Tibial nerve (tissue), 4 donors: ENCODE measurements around the gene TMOD4. TPM values are rescaled to one million over a fixed set of nuclear protein-coding genes. Genes with fewer than 3 reads are reported as not detected.
"Not testable (repeated sequence)": the region's sequence is repeated elsewhere in the genome, so short reads cannot be mapped to it uniquely, and the experiment has no call there.

Experiments used
- DNase-seq, 2 donors: peaks; one replicate each; pipeline ENCODE4 v3.0.0-alpha.2; 2019; ENCODE audit warnings: low spot score in 2 of 2
- H3K27ac ChIP-seq, 4 donors: fragments of 200-600 bp; sonication (generic) in 3 of 4; one replicate each; pipeline ENCODE4 v1.5.1; 2017 to 2019; ENCODE audit warnings: mild to moderate bottlenecking in 1 of 4
- H3K27me3 ChIP-seq, 2 donors: fragments of 200-600 bp; sonication (generic) in 1 of 2; one replicate each; pipeline versions ENCODE4 v1.5.1 to v1.6.0; 2017 to 2019
- H3K36me3 ChIP-seq, 3 donors: fragments of 200-600 bp; sonication (generic); one replicate each; pipeline ENCODE4 v1.5.1; 2018 to 2019
- H3K4me1 ChIP-seq, 4 donors: fragments of 200-600 bp; sonication (generic) in 3 of 4; one replicate each; pipeline ENCODE4 v1.5.1; 2017 to 2019
- H3K4me3 ChIP-seq, 4 donors: fragments of 200-600 bp; sonication (generic) in 3 of 4; one replicate each; pipeline ENCODE4 v1.5.1; 2017 to 2019; ENCODE audit warnings: mild to moderate bottlenecking in 1 of 4, moderate library complexity in 1 of 4
- H3K9me3 ChIP-seq, 4 donors: fragments of 200-600 bp; sonication (generic) in 3 of 4; one replicate each; pipeline ENCODE4 v1.5.1; 2017 to 2019
- EP300 ChIP-seq, 2 donors: sonication (generic); formaldehyde crosslinking; IDR thresholded peaks; one replicate each; pipeline ENCODE4 v1.6.1; 2017; ENCODE audit warnings: antibody characterized with exemption in 2 of 2, mild to moderate bottlenecking in 1 of 2
- POLR2A ChIP-seq, 2 donors: fragments of 450-650 bp; IDR thresholded peaks; one replicate each; pipeline ENCODE4 v1.6.1; 2017; ENCODE audit warnings: antibody characterized with exemption in 2 of 2, mild to moderate bottlenecking in 2 of 2, moderate library complexity in 2 of 2
- WGBS, 2 donors: methylation state at CpG; one replicate each; pipeline ENCODE4 v1.1.5; 2018; 5-methylcytosine and 5-hydroxymethylcytosine counted together
- total RNA-seq, 4 donors: library from RNA; depleted of rRNA; stranded (reverse); fragments of >200 nt; gene quantifications; one replicate each; pipeline ENCODE4 v1.1.0, GENCODE V29; 2016
- TF ChIP-seq, protein P1 (sequence below), 5 experiments: fragments of 200-600 bp in 3 of 5; fragments of 450-650 bp in 2 of 5; sonication (generic) in 3 of 5; IDR thresholded peaks; one replicate each; pipeline ENCODE4 v1.5.1; 2016 to 2019; ENCODE audit warnings: antibody characterized with exemption in 5 of 5, mild to moderate bottlenecking in 3 of 5, moderate library complexity in 2 of 5

TMOD4 gene
- total RNA-seq, 4 donors from 2014 or later: 1.1 to 4.8 TPM; not detected in 2

GRCh38 chr1:151210830-151211229 is 35.0 kb upstream of the TMOD4 start:
- Histone ChIP-seq H3K27ac (no peak overlapping the region), H3K4me1 (peaks cover 0 to 51% (median 0%) of the 10 kb centered on the region in 4 donors)
- 68 to 73% methylated on average over 1 of the region's 1 CpG for WGBS, 2 donors

DNA sequence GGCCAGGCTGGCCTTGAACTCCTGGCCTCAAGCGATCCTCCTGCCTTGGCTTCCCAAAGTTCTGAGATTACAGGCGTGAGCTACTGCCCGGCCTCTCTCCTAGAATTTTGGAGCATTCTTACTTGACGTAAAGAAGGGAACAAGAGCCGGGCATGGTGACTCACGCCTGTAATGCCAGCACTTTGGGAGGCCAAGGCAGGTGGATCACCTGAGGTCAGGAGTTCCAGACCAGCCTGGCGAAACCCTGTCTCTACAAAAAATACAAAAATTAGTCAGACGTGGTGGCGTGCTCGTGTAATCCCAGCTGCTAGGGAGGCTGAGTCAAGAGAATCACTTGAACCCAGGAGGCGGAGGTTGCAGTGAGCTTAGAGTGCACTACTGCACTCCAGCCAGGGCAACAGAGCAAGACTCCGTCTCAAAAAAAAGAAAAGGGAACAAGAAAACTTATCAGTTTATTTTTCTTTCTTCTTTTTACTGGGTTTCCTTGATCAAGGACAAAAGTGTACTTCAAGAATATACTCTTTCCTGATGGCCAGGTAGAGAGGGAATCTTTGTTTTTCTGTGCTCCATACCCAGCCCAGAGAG is 29.7 kb upstream of the TMOD4 start:
- 90 to 92% methylated on average over 12 of the region's 12 CpGs for WGBS, 2 donors

More at GRCh38 chr1:151210830-151211229, 35.0 kb upstream of the TMOD4 start:
- TF ChIP-seq EP300 (IDR thresholded peaks at IDR 0.05) (no peak), POLR2A (IDR thresholded peaks at IDR 0.05) (no peak)
- TF ChIP-seq, protein P1, sequence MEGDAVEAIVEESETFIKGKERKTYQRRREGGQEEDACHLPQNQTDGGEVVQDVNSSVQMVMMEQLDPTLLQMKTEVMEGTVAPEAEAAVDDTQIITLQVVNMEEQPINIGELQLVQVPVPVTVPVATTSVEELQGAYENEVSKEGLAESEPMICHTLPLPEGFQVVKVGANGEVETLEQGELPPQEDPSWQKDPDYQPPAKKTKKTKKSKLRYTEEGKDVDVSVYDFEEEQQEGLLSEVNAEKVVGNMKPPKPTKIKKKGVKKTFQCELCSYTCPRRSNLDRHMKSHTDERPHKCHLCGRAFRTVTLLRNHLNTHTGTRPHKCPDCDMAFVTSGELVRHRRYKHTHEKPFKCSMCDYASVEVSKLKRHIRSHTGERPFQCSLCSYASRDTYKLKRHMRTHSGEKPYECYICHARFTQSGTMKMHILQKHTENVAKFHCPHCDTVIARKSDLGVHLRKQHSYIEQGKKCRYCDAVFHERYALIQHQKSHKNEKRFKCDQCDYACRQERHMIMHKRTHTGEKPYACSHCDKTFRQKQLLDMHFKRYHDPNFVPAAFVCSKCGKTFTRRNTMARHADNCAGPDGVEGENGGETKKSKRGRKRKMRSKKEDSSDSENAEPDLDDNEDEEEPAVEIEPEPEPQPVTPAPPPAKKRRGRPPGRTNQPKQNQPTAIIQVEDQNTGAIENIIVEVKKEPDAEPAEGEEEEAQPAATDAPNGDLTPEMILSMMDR (IDR thresholded peaks at IDR 0.05): no peak
- Histone ChIP-seq H3K36me3 (peaks cover 3 to 50% (median 9%) of the 10 kb centered on the region in 3 donors), H3K9me3 (no peaks in the 10 kb centered on the region), H3K4me3 (no peak overlapping the region), H3K27me3 (no peaks in the 10 kb centered on the region)
- DNase-seq: no peak

GRCh38 chr1:151199873-151200581 is 24.2 kb upstream of the TMOD4 start:
- H3K36me3 ChIP-seq: peaks cover 0 to 20% (median 0%) of the 10 kb centered on the region in 3 donors
- 17 to 19% methylated on average over 11 of the region's 11 CpGs for WGBS, 2 donors
- peak in 1 of 2 donors; percentile 33 for DNase-seq
- peaks cover 0 to 59% (median 27%) of the 10 kb centered on the region in 4 donors for H3K4me1 ChIP-seq
- no peaks in the 10 kb centered on the region for H3K9me3 ChIP-seq
- H3K27ac ChIP-seq: peak overlapping the region in 2 of 4 donors; percentile 89 to 95
- TF ChIP-seq, protein P1 (IDR thresholded peaks at IDR 0.05): no peak
- TF ChIP-seq EP300 (IDR thresholded peaks at IDR 0.05): no peak
- TF ChIP-seq POLR2A (IDR thresholded peaks at IDR 0.05): no peak
- peak overlapping the region; percentile 72 to 94 (median 84) for H3K4me3 ChIP-seq
- no peaks in the 10 kb centered on the region for H3K27me3 ChIP-seq

More for the DNA sequence above, 29.7 kb upstream of the TMOD4 start:
- not testable (repeated sequence) for H3K4me3 ChIP-seq, DNase-seq, H3K9me3 ChIP-seq, H3K27me3 ChIP-seq, H3K27ac ChIP-seq
- peaks cover 3 to 65% (median 5%) of the 10 kb centered on the region in 3 donors for H3K36me3 ChIP-seq
- H3K4me1 ChIP-seq: peaks cover 0 to 58% (median 14%) of the 10 kb centered on the region in 4 donors

DNA sequence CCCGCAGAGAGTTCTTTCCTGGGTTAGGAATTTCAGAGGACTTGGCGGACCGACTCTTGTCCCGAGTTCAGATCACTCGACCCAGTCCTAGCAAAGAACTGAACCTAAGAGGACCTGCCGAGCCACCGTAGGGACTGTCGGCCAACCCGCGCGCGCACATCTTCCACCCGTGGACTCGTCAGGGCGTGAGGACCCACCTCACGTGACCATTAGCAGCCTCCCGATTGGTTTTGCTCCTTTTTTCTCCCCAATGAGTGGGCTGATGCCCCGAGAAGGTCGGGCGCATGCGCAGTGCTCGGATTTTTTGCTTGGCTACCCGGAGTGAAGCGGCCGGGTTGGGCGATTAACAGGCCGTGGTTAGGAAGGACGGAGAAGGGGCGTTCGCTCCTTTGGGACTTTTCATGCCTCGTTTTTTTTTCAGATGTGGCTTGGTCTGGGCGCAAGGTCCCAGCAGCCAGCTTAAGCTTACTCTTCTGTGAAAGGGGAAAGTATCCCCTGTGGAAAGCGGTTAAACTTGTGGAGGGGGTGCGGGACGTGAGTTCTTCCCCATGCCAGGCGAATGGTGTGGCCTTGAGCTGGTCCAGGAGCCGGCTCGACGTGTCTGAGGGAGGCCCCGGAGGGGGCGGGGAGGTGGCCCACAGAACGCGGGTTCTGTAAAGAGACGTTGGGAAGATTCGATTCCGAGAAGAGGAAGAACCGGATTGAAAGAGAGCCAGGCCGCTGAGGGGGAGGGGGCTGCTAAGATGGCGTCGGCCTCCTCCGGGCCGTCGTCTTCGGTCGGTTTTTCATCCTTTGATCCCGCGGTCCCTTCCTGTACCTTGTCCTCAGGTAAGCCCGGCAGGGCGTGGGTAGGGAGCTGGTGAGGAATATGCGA is 22.7 kb upstream of the TMOD4 start, which contains the start of gene PIP5K1A:
TSS of gene PIP5K1A (plus strand) at position 299 of the 874 bp plus-strand sequence. CDS start at position 744, 445 bp downstream.
- WGBS, 2 donors: 0 to 1% methylated on average over 60 of the region's 60 CpGs
- peak; percentile 98 for DNase-seq
- Histone ChIP-seq H3K4me3 (peak within 1 kb of the TSS; percentile 72 to 94 (median 84)), H3K36me3 (peaks cover 0 to 10% (median 0%) of the 10 kb centered on the region in 3 donors), H3K9me3 (no peaks in the 10 kb centered on the region), H3K4me1 (peaks cover 0 to 50% (median 27%) of the 10 kb centered on the region in 4 donors), H3K27me3 (no peaks in the 10 kb centered on the region), H3K27ac (peak within 1 kb of the TSS; percentile 74 to 95 (median 90))
- peak; percentile 65 to 80 for TF ChIP-seq POLR2A (IDR thresholded peaks at IDR 0.05)
- TF ChIP-seq, protein P1 (IDR thresholded peaks at IDR 0.05): peak in 2 of 5 experiments; percentile 19 to 40
- peak; percentile 51 to 94 for TF ChIP-seq EP300 (IDR thresholded peaks at IDR 0.05)

DNA sequence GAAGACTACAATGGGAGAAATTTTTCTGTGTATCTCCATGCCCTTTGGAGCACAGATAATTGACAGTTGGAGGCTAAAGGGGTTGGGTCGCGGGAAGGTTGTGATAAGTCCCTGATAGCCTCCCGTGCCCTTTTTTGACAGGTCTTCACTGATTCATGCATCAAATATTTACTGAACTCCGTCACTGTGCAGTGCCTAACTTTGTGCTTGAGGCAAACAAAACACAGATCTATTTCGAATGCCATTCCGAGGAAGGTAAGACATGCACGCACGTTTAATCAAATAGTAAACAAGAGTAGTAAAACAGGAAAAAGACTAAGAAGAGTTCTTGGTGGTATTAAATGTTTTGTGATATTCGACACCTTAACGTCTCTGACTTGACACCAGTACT is 22.1 kb upstream of the TMOD4 start:
- 9 to 14% methylated on average over 10 of the region's 10 CpGs for WGBS, 2 donors
- no peaks in the 10 kb centered on the region for H3K9me3 ChIP-seq
- H3K27ac ChIP-seq: peak overlapping the region in 3 of 4 donors; percentile 89 to 95 (median 90)
- peaks cover 0 to 47% (median 27%) of the 10 kb centered on the region in 4 donors for H3K4me1 ChIP-seq
- DNase-seq: peak in 1 of 2 donors; percentile 12
- no peak for TF ChIP-seq POLR2A (IDR thresholded peaks at IDR 0.05)
- TF ChIP-seq EP300 (IDR thresholded peaks at IDR 0.05): no peak
- TF ChIP-seq, protein P1 (IDR thresholded peaks at IDR 0.05): no peak
- no peaks in the 10 kb centered on the region for H3K27me3 ChIP-seq
- peaks cover 0 to 4% (median 0%) of the 10 kb centered on the region in 3 donors for H3K36me3 ChIP-seq
- H3K4me3 ChIP-seq: peak overlapping the region; percentile 72 to 94 (median 84)
